GM18498 (cell line): ENCODE results near the gene THSD7A.
"Not testable (repeated sequence)": the region's sequence is repeated elsewhere in the genome, so short reads cannot be mapped to it uniquely, and the experiment has no call there.

Experiments
- ATAC-seq: cut with Tn5 transposase; IDR thresholded peaks from one replicate; pipeline ENCODE4 v1.9.1; 2021; ENCODE audit warnings: mild to moderate bottlenecking, moderate library complexity; ENCODE audit not compliant: unreplicated experiment

The THSD7A gene

GRCh38 chr7:11473220-11473619 lies 358.8 kb downstream of the THSD7A start:
- no peak for ATAC-seq

DNA sequence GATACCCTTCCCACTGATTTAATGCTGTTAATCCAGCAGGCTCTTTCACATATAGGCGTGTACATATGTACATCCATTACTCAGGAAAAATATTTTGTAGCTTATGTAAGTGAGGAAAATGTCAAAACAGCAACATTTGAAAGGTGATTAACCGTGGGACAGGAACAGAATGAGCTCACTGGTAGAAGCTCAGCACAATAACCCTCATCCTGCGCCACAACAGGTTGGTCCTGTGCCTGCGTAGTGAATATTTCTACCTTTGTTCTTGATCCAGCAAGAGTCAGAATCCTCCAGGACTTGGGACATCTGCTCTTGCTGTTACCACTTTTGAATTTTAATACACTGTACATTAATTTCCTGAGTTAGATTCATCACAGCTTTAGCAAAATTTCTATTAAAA lies 359.4 kb downstream of the THSD7A start:
- ATAC-seq: no peak

- no peak for ATAC-seq
Measured at GRCh38 chr7:11471255-11471654, 360.7 kb downstream of the THSD7A start.

- no peak for ATAC-seq
Measured at GRCh38 chr7:11469028-11469745, 362.8 kb downstream of the THSD7A start.

GRCh38 chr7:11466517-11467105 lies 365.4 kb downstream of the THSD7A start:
- no peak for ATAC-seq

DNA sequence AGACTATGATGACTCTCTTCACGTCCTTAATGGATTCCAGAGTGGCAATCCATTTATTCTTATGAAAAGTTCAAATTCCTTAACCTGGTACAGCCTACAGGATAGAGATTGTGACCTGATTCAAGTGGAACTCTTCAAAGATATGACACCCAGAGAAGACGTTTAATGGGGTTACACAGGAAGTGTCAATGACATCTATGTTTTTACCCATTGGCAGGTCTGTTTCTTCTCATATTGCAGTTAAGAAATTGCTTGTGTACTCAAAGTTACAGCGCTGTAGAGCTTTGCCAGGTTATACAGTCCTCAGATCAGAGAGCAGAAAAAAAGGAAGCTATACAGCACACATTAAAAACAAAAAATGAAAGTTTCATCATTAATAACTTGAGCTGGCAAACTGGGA lies 367.4 kb downstream of the THSD7A start:
- ATAC-seq: no peak

DNA sequence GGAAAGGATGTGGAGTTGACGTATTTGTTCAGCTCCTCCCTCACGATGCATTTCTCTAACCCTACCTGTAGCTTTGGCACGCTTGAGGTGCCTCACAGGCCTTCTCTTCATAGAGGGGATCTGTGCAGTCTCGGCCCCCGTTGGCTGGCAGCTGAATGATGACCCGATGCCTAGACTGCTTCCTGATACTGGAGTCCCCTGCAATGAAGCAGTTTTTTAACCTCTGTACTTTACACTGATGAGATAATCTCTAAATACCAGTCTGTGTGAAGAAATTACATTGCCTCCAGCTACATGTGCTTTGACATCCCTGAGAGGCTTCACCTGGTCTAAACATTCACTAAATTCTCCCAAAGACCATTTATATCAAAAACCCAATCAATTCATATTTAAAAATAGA lies 370.1 kb downstream of the THSD7A start:
- ATAC-seq: no peak

DNA sequence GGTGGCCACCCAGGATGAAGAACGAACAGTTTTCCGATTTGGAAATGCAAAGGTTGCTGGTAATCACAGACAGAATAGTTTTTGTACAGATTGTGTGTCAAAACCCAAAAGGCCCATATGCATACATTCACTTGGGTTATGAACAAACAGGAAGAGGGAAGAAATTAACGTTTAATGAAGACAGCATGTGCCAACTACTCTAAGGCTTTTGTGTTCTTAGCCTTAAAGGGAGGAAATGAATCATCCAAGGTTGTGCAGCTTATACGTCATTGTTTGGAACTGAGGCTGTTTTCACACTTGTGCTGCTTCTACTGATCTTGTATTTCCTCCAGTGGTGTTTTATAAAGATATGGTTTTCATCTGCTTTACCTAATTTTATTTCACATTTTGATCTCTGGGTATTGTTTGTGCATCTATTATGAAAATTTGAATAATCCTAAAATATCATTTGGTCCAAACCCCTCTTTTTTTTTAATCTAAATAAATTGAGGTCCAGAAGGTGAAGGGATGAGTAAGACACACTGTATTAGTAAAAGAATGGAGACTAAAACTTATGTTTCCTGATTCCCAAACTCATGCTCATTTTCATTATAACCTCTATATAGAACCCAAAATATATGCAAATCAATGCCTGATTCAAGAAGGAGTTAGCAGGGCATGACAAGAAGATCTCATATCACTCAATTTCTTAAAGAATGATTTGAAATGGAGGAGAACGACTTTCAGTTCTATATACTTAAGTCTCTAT lies 373.1 kb downstream of the THSD7A start:
- ATAC-seq: no peak

- no peak for ATAC-seq
Measured at GRCh38 chr7:11457419-11457818, 374.6 kb downstream of the THSD7A start.

- no peak for ATAC-seq
Measured at GRCh38 chr7:11456574-11456973, 375.4 kb downstream of the THSD7A start.

DNA sequence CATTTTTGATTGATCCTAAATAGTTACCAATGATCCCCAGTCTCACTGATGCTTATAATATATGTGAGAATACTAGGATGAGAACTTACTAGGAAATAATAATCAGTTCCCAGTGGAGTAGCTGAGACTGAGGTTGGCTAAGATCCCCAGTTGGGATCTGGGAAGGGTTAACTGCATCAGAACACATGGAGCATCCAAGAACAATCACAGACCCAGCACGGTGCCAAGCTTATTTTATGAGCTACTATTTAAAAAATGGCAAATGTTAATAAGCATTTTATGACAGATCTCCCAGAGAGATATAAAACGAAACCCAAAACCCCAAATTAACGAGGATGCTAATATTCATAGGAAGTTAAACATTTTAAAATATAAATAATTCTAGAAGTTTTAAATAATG lies 379.5 kb downstream of the THSD7A start:
- ATAC-seq: no peak

GRCh38 chr7:11450281-11450680 lies 381.7 kb downstream of the THSD7A start:
- ATAC-seq: no peak

GRCh38 chr7:11449316-11449715 lies 382.7 kb downstream of the THSD7A start:
- ATAC-seq: no peak

- ATAC-seq: no peak
Measured at GRCh38 chr7:11448323-11448722, 383.7 kb downstream of the THSD7A start.

GRCh38 chr7:11447106-11447505 lies 384.9 kb downstream of the THSD7A start:
- no peak for ATAC-seq

- not testable (repeated sequence) for ATAC-seq
Measured at GRCh38 chr7:11443934-11444333, 388.1 kb downstream of the THSD7A start.

- ATAC-seq: no peak
Measured at GRCh38 chr7:11437994-11438393, 394.0 kb downstream of the THSD7A start.

GRCh38 chr7:11436773-11437524 lies 395.0 kb downstream of the THSD7A start:
- no peak for ATAC-seq

DNA sequence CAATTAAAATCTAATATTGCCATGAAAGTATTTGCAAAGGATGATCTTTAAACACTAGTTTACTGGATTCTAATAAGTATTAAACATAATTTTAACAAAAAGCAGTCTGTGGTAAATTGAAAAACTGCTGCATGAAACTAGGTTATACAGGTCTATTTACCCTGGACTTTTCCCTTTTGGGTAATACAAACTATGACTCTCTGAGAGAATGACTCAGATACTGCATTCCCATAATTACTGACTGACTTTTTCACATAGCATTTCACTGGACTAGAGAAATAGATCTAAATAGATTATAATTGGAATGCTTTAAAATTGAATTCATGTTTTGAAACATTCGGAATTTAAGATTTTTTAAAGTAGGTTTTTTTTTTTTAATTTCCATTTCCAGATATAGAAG lies 395.7 kb downstream of the THSD7A start:
- no peak for ATAC-seq

DNA sequence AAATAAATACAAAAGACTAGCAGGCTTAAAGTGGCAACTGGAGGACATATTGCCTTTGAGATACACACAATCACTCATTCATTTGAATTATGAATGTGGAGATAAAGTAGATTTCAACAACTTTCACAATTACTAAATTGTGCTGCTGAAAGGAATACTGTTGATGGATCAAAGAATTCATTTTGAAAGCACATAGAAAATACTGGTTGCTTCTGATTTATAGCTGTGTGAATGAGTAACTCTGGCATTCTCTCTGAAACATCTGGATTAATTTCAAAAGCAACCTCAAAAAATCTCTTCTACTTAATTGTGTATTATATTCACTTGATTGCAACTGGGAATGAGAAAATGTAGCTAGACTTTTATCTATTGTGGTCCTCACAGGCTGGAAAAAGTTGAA lies 397.6 kb downstream of the THSD7A start:
- no peak for ATAC-seq

- no peak for ATAC-seq
Measured at GRCh38 chr7:11430841-11431240, 401.2 kb downstream of the THSD7A start.
